ENCODE data around the gene GPR6. TPM values are rescaled to one million over a fixed set of nuclear protein-coding genes. Genes with fewer than 3 reads are reported as not detected.

Gene GPR6, protein sequence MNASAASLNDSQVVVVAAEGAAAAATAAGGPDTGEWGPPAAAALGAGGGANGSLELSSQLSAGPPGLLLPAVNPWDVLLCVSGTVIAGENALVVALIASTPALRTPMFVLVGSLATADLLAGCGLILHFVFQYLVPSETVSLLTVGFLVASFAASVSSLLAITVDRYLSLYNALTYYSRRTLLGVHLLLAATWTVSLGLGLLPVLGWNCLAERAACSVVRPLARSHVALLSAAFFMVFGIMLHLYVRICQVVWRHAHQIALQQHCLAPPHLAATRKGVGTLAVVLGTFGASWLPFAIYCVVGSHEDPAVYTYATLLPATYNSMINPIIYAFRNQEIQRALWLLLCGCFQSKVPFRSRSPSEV
- total RNA-seq, result not detected in 2 replicates

DNA sequence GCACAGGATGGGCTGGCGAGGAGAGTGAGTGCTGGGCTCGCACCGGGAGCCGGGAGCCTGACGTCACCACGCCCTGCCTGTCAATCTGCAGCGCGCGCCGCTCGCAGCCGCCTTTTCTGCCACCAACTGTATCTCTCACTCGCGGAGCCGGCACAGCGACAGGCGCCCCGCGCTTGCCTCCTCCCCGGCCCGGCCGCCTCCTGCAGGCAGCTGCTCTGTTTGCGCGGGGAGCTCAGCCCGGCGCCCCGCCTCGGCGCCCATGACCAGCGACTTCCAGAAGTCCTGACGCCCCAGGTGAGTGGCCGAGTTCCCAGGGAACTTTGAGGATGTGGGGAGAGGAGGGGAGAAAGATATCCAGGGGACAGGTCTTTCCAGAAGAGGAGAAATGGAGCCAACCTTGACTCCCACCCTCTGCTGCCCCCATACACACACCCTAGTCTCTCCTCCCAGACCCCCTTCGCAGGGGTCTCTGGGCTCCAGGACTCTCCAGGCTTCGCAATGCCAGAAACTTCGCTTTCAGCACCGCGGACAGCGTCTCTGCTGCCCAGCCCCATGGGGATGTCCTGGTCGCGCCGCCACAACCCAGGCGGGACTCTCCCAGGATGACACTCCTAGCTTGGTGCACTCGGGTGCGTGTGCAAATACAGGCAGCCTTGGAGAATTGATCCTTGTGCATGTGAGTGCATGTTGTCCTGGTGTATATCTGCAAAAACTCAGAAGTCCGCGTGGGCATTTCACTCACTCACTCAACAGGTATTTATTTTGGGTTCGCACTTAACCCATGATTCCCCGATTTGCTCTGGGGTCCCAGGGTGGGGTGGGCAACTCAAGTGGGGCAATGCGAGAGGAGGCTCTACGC, at the start of gene GPR6:
GPR6 (plus strand) TSS at position 138 of the 859 bp plus-strand sequence. CDS start 802 bp downstream, outside the sequence.

Other genes starting within 250 kb of the GPR6 start
- gene WASF1, start 201.4 kb downstream of the GPR6 start, total RNA-seq, result 4.6 and 9.7 TPM in 2 replicates
- 19.3 and 20.7 TPM in 2 replicates for gene CDC40, start 202.1 kb downstream of the GPR6 start, total RNA-seq

Measured in myometrial cell (primary cell).